IPS-18a (cell line): Measurements from ENCODE around the gene IL17REL.
A peak's percentile ranks its signal among the peaks of the same experiment; 100 is the strongest.

ENCODE experiments used
- H3K27ac ChIP-seq: one replicate; pipeline ENCODE4 v1.5.1; 2013; ENCODE audit warnings: low read length
- H3K27me3 ChIP-seq: one replicate; pipeline ENCODE4 v1.6.1; 2013; ENCODE audit warnings: mild to moderate bottlenecking, low read length; ENCODE audit not compliant: control insufficient read depth, insufficient read depth
- H3K36me3 ChIP-seq: one replicate; pipeline ENCODE4 v1.6.1; 2013; ENCODE audit warnings: low read depth, low read length; ENCODE audit not compliant: control insufficient read depth
- H3K4me1 ChIP-seq: one replicate; pipeline ENCODE4 v1.6.1; 2013; ENCODE audit warnings: low read depth, low read length; ENCODE audit not compliant: control insufficient read depth
- H3K4me3 ChIP-seq: one replicate; pipeline ENCODE4 v1.5.1; 2013; ENCODE audit warnings: low read length
- H3K9ac ChIP-seq: one replicate; pipeline ENCODE4 v1.6.1; 2013; ENCODE audit warnings: mild to moderate bottlenecking, low read length, moderate library complexity
- H3K9me3 ChIP-seq: one replicate; pipeline ENCODE4 v1.6.1; 2013; ENCODE audit warnings: low read depth, low read length; ENCODE audit not compliant: control insufficient read depth

Gene IL17REL

DNA sequence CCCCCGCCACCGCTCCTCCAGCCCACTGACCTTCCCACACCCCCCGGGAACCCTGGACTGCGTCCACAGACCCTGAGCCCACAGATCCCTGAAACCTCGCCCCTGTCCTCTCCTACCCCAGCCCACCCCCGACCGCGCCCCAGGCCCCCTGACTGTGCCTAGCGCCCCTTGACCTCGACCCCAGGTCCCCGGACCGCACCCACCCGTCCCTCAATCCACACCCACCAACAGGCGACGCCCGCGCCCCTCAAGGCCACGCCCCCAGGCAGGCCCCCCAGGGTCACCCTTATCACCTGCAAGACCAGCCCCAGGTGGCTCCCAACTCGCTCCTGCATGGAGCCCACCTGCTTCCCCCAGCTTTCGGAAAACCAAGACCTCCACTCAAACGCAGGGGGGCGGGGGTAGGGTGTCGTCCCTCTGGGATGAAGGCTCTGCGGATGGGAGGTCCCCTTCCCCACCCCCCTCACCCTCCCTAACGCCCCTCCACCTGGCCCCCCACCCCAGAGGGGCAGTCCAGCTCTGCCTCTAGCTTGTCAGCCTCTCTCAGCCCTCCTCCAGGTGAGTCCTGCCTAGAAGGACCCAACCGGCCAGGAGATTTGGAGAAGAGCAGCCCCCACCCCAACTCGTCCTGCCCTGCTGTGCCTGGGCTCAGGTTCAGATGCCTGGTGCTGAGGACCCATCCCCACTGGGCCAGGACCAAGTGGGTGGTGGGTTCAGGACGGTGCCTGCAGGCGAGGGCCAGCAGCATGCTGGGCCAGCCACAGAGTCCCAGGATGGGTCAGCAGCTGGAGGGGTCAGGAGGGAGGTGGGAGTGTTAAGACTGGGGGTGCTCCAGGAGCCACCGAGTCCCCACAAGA, 3.1 kb upstream of the IL17REL start:
- H3K4me3 ChIP-seq = no peak overlapping the region
- H3K27me3 ChIP-seq = peaks cover 76% of the 10 kb centered on the region
- no peaks in the 10 kb centered on the region for H3K9me3 ChIP-seq
- no peak overlapping the region for H3K27ac ChIP-seq
- no peak overlapping the region for H3K9ac ChIP-seq
- H3K36me3 ChIP-seq = no peaks in the 10 kb centered on the region
- no peaks in the 10 kb centered on the region for H3K4me1 ChIP-seq

DNA sequence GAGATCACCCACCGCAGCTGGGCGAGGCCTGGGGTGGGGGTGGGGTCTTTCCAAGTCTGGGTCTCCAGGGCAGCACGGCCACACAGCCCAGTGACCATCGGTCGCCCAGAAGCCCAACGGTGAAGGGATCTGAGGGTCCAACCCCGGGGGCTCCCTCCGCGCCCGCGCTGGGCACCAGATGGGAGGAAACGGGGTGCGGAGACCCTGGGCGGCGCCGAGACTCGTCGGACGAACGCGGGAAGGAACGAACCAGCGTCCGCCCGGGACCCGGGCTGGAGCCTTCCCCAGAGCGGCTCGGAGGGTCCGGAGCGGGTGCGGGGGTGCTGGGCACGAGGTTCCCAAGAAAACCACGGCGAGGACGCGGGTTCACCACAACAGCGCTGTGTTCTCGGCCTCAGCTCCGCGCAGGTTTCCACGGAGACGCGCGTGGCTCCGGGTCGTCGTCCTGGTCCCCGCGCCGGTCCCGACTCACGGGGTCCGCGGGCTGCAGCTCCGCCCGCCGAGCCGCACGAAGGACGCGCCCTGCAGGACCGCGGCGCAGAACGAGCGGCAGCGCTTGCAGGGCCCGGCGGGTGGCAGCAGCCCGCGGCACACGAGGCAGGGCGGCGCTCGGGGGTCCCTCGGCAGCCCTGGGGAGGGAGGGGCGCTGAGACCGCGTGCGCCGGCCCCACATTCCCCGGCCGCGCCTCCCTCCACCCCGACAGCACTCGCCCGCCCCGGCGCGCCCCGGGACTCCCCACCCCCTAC, 2.3 kb upstream of the IL17REL start:
- Histone ChIP-seq H3K4me3 (peak overlapping the region; percentile 51), H3K36me3 (no peaks in the 10 kb centered on the region), H3K27me3 (peaks cover 83% of the 10 kb centered on the region), H3K9ac (no peak overlapping the region), H3K4me1 (no peaks in the 10 kb centered on the region), H3K27ac (no peak overlapping the region), H3K9me3 (no peaks in the 10 kb centered on the region)

DNA sequence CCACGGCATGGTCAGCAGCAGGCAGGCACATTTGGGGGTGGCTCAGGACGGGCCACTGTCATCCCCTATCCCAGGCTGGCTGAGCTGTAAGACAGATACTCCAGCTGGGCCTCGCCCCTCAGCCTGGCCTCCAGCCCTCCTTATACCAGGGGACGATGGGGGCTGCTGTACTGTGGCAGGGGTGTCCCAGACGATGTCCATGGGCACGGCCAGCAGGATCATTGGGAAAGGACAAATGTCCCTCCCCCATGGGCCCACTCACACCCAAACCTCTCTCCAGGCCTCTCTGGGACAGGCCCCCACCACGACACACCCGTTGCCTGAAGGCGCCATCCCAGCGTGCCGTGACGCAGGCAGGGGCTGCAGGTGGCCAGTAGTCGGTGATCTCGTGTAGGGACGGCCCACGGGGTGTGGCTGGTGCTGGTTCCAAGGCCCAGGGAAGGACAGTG, 1.5 kb upstream of the IL17REL start:
- Histone ChIP-seq H3K4me3 (no peak overlapping the region), H3K4me1 (no peaks in the 10 kb centered on the region), H3K27ac (no peak overlapping the region), H3K9ac (no peak overlapping the region), H3K27me3 (peaks cover 78% of the 10 kb centered on the region), H3K9me3 (no peaks in the 10 kb centered on the region), H3K36me3 (no peaks in the 10 kb centered on the region)

DNA sequence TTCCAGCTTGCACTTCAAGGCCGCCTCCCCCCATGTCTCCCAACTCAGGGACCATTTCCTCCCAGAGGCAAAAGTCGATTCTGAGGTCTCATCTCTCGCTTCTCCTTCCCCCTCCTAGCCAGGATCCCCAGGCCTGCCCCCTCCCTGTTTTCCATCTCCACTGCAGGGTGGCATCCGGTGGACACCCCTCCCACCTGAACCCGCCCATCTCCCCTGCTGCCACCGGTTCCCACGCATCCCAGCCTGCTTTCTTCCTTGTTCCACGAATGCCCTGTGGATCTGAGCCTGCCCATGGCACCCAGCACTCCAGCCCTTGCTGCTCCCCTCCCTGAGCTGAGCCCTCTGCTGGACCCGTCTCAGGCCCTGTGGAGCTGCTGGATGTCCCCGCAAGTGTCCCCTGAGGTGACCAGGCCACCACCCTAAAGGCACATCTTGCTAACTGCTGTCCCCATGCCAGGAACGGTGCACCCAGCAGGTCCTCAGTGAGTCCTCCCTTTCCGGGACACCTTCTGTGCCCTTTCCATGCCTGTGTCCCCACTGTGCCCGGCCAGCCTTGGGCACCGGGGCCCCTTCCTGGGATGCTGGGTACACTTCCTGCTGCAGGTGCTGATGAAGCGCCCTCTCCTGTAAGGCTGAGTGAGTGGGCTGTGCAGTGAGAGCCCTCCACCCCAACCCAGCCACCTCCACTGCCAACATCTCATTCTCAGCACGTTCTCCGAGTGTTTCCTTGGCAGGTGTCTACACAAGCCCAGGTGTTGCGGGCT, 936 bp downstream of the IL17REL start:
- H3K4me3 ChIP-seq = no peak overlapping the region
- H3K27ac ChIP-seq = no peak overlapping the region
- H3K4me1 ChIP-seq = no peaks in the 10 kb centered on the region
- no peaks in the 10 kb centered on the region for H3K9me3 ChIP-seq
- no peak overlapping the region for H3K9ac ChIP-seq
- H3K36me3 ChIP-seq = no peaks in the 10 kb centered on the region
- peaks cover 65% of the 10 kb centered on the region for H3K27me3 ChIP-seq

DNA sequence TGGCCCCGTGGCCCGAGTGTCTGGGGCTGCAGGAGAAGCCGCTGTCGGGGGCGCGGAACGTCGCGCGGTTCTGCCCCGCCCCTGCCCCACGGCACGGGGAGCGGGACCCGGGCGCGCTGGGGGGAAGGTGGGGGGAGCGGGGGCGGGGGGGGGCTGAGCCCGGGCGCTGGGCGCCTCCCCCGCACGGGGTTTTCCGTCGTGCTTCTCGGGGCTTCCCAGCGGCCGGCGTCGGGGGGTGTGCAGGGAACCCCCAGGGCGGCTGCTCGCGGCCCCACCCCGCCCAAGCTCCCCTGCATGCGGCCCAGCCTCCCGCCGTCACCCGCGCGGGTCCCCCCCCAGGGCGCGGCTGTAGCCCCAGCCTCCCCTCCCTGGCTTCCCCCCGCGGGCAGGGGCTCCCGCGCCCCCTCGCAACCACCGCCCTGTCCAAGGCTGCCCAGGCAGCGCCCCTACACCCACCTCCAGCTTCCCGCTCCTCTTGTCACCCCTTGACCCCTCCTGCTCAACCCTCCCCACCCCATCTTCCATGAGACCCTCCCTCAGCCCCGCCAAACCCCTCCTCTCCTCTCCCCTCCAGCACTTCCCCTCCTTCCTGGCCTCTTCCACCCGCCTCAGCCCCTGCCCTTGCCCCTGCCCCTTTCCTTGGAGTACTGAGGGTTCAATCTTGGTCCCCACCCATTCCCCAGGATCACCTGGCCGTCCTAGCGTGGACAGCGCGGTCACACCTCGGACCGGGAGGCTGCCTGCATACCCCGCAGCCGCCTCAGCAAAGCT, 1.7 kb downstream of the IL17REL start:
- H3K4me3 ChIP-seq = no peak overlapping the region

DNA sequence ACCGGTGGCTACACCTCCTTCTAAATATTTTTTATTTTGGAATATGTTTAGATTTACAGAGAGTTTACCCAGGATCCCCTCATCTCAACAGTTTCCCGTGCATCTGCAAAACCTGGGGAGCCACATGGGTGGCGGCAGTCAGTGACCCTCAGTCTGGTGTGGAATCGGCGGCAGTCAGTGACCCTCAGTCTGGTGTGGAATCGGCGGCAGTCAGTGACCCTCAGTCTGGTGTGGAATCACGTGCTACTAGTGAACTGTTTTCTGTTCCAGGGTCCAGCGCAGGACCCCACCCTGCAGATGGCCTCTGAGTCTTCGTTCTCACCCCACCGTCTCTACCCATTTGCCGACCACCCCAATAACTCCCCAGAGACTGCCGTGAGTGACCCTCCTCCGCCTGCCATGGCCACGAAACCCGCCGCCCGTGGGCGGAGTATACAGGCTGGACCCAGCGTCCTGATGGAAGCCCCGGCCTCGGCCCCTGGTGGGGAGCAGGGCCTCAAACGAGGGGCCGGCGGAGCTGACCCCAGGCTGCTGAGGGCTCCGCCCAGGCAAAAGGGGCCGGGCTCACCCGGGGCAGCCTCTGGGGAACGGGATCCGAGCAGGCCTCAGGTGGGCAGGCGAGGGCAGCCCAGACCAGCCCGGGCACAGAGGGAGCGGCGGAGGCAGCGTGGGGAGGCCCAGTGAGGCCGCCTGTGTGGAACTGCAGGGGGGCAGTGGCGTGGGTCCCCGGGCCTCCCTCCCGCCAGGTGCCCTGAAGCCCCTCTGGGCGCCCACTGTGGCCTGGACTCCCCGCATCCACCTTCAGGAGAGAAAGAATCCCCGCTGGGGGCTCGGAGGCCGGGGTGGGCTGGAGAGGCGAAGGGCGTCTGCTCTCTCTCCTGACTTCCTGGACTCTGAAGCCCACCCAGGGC, 2.5 kb downstream of the IL17REL start:
- no peak overlapping the region for H3K27ac ChIP-seq
- no peak overlapping the region for H3K9ac ChIP-seq
- H3K9me3 ChIP-seq = no peaks in the 10 kb centered on the region
- no peaks in the 10 kb centered on the region for H3K36me3 ChIP-seq
- no peak overlapping the region for H3K4me3 ChIP-seq
- peaks cover 52% of the 10 kb centered on the region for H3K27me3 ChIP-seq
- no peaks in the 10 kb centered on the region for H3K4me1 ChIP-seq

More for the DNA sequence above, 1.7 kb downstream of the IL17REL start:
- H3K36me3 ChIP-seq = no peaks in the 10 kb centered on the region
- H3K27me3 ChIP-seq = peaks cover 58% of the 10 kb centered on the region
- no peak overlapping the region for H3K9ac ChIP-seq
- no peaks in the 10 kb centered on the region for H3K9me3 ChIP-seq
- H3K27ac ChIP-seq = no peak overlapping the region
- H3K4me1 ChIP-seq = no peaks in the 10 kb centered on the region

DNA sequence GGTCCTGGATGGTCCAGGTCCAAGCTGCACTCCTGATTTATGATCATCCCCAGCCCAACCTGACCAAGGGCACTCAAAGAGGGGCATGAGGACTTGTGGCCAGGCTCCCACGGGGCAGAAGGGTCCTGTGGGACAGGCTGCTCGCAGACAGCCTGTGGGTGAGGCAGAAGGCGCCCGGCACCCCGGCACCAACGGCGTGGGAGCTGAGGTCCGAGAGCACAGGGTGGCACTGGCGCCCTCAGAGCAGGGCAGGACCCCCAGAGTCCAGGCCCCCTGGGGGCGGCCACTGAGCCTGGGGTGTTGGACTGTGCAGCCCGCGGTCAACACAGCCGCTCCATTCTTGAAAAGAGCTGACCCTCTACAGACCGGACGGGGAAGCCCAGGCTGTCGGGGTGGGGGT, 3.3 kb downstream of the IL17REL start:
- H3K36me3 ChIP-seq = no peaks in the 10 kb centered on the region
- no peak overlapping the region for H3K4me3 ChIP-seq
- H3K27me3 ChIP-seq = peaks cover 44% of the 10 kb centered on the region
- H3K9ac ChIP-seq = no peak overlapping the region
- no peaks in the 10 kb centered on the region for H3K9me3 ChIP-seq
- H3K27ac ChIP-seq = no peak overlapping the region
- no peaks in the 10 kb centered on the region for H3K4me1 ChIP-seq

DNA sequence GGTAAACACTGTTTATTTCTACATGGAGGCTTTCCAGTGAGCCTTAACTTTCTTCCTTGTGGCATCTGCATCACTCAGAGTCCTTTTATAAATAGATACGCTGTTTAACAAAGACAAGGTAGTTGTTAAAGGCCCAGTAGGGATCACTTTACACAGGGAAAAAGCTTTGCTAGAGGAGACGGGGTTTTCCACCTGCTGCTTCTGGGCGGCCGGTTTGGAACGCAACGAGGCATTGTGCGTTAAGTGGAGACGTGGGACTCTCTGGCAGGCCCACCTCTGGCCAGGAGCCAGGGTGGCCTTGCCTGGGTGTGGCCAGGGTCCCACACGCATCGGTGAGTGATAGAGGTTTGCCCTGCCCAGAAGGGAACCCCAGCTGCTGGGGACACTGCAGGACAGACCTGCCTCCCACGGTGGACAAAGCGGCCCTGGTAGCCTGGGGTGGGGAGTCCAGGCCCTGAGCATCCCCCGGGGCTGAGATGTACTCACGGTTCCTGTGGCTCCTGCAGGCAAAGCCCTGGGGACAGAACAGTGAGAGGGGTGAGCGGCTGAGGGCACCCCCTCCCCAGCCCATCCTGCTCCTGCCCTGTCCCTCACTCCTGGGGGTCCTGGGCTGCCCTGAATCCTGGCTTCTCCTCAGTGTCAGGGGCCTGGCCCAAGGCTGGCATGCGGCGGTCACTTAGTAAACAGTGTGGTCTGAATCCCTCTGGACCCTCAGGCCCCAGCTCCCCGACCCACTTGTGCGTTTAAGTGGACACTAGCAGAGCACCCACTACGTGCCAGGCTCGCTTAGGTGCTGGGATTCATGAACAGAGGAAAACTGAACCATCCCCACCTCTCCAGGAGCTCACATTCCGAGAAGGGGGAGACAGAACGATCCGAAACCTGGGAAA, 4.2 kb downstream of the IL17REL start:
- Histone ChIP-seq H3K27me3 (peaks cover 36% of the 10 kb centered on the region), H3K36me3 (no peaks in the 10 kb centered on the region), H3K27ac (no peak overlapping the region), H3K9ac (no peak overlapping the region), H3K4me3 (no peak overlapping the region), H3K9me3 (no peaks in the 10 kb centered on the region), H3K4me1 (no peaks in the 10 kb centered on the region)

DNA sequence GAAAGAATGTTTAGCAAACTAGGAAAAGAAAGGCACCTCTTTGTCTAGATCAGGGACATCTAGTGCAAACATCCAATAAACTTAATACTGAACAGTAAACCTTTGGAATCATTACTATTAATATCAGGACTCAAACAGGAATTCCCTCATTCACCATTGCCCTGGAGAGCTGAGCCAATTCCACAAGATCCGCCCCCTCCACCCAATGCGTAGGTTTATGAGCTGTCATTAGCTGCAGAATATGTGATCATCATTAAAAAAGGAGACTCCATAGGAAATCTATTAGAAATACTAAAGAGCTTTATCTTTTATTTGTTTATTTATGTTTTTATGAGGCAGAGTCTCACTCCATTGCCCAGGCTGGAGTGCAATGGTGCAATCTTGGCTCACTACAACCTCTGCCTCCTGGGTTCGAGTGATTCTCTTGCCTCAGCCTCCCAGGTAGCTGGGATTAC, 5.5 kb downstream of the IL17REL start:
- Histone ChIP-seq H3K9ac (no peak overlapping the region), H3K4me3 (no peak overlapping the region), H3K27me3 (peaks cover 24% of the 10 kb centered on the region), H3K36me3 (no peaks in the 10 kb centered on the region), H3K9me3 (no peaks in the 10 kb centered on the region), H3K27ac (no peak overlapping the region), H3K4me1 (no peaks in the 10 kb centered on the region)
